Stomach (tissue), 9 donors: ENCODE results near the gene NCMAP. TPM values are rescaled to one million over a fixed set of nuclear protein-coding genes. Genes with fewer than 3 reads are reported as not detected.
"Not testable (repeated sequence)": the region's sequence is repeated elsewhere in the genome, so short reads cannot be mapped to it uniquely, and the experiment has no call there.

Experiments used
- DNase-seq, 2 donors: peaks; one replicate each; pipeline versions ENCODE4 v3.0.0 to v3.0.0-alpha.2; 2013 to 2019
- H3K27ac ChIP-seq, 5 donors: fragments of 200-600 bp in 4 of 5; sonication (generic) in 4 of 5; one replicate each; pipeline ENCODE4 v1.5.1; 2013 to 2019; ENCODE audit warnings: mild to moderate bottlenecking in 1 of 5, moderate library complexity in 1 of 5
- H3K27me3 ChIP-seq, 3 donors: fragments of 200-600 bp; sonication (generic); one replicate each; pipeline ENCODE4 v1.5.1; 2017 to 2019; ENCODE audit warnings: mixed run types in 1 of 3
- H3K36me3 ChIP-seq, 4 donors: fragments of 200-600 bp; sonication (generic); 1 replicate in 3 of 4; 2 replicates in 1 of 4; pipeline ENCODE4 v1.5.1; 2016 to 2019
- H3K4me1 ChIP-seq, 4 donors: fragments of 200-600 bp; sonication (generic); one replicate each; pipeline ENCODE4 v1.5.1; 2016 to 2019
- H3K4me3 ChIP-seq, 4 donors: fragments of 200-600 bp; sonication (generic) in 3 of 4; one replicate each; pipeline ENCODE4 v1.5.1; 2016 to 2019; ENCODE audit warnings: mild to moderate bottlenecking in 1 of 4
- H3K9me3 ChIP-seq, 4 donors: fragments of 200-600 bp; sonication (generic); one replicate each; pipeline ENCODE4 v1.5.1; 2016 to 2019
- CTCF ChIP-seq, 7 experiments: fragments of 450-650 bp in 4 of 7; fragments of 200-600 bp in 3 of 7; sonication (generic) in 3 of 7; IDR thresholded peaks; one replicate each; pipeline ENCODE4 v1.5.1; 2016 to 2019; ENCODE audit warnings: antibody characterized with exemption in 7 of 7, control low read depth in 2 of 7, mild to moderate bottlenecking in 1 of 7
- EP300 ChIP-seq: sonication (generic); formaldehyde crosslinking; IDR thresholded peaks from one replicate; pipeline ENCODE4 v1.6.1; 2017; ENCODE audit warnings: antibody characterized with exemption
- POLR2A ChIP-seq, 4 donors: fragments of 450-650 bp; IDR thresholded peaks; one replicate each; pipeline ENCODE4 v1.6.1; 2016; ENCODE audit warnings: antibody characterized with exemption in 4 of 4, control low read depth in 2 of 4, mild to moderate bottlenecking in 1 of 4, moderate library complexity in 1 of 4
- POLR2AphosphoS5 ChIP-seq, 3 donors: sonication (generic); formaldehyde crosslinking; IDR thresholded peaks; one replicate each; pipeline ENCODE4 v1.6.1; 2016; ENCODE audit warnings: antibody characterized with exemption in 3 of 3
- WGBS, 5 donors: extraction: QIAGEN DNeasy Blood & Tissue Kit in 3 of 5; methylation state at CpG; one replicate each; pipeline versions ENCODE4 v1.1.5 to v1.1.7; 2013 to 2018; 5-methylcytosine and 5-hydroxymethylcytosine counted together
- intact Hi-C: fragments of 100-400 bp; cut with DNase I; formaldehyde crosslinking; loops from one replicate; pipeline ENCODE4 v1.15.1; 2023; ENCODE audit warnings: low total_unique reads
- polyA plus RNA-seq, 3 donors: library from polyadenylated mRNA; stranded (reverse); fragments of 200-250 nt; gene quantifications; one replicate each; pipeline ENCODE4 v1.2.3, GENCODE V29; 2013
- total RNA-seq, 5 donors: library from RNA; depleted of rRNA; stranded (reverse); fragments of >200 nt; gene quantifications; one replicate each; pipeline versions ENCODE4 v1.1.0 to v1.2.3, GENCODE V29; 2014 to 2016
- donor health status: healthy with polysubstance abuse.
- donor health status: Bipolar disorder and iron deficiency.
- donor health status: healthy.

Gene NCMAP
- total and polyA plus RNA-seq, 8 donors: 0.29 to 9.3 (median 4.1) TPM

GRCh38 chr1:24528744-24529143, 27.1 kb upstream of the NCMAP start:
- H3K36me3 ChIP-seq: peaks cover 0 to 34% (median 20%) of the 10 kb centered on the region in 4 donors
- intact Hi-C loops: no loop called here
- H3K4me3 ChIP-seq: no peak overlapping the region
- DNase-seq: no peak
- TF ChIP-seq POLR2AphosphoS5 (IDR thresholded peaks at IDR 0.05) (no peak), POLR2A (IDR thresholded peaks at IDR 0.05) (no peak), EP300 (no peak), CTCF (IDR thresholded peaks at IDR 0.05) (no peak)
- no peak overlapping the region for H3K27ac ChIP-seq
- no peaks in the 10 kb centered on the region for H3K4me1 ChIP-seq
- H3K27me3 ChIP-seq: no peaks in the 10 kb centered on the region
- 94 to 98% (median 96%) methylated on average over 2 of the region's 2 CpGs for WGBS, 5 donors
- no peaks in the 10 kb centered on the region for H3K9me3 ChIP-seq

GRCh38 chr1:24529292-24529691, 26.6 kb upstream of the NCMAP start:
- DNase-seq, intact Hi-C loops: not testable (repeated sequence)
- 87 to 97% (median 94%) methylated on average over 6 to 7 of the region's 7 CpGs for WGBS, 5 donors

GRCh38 chr1:24535021-24535424, 20.9 kb upstream of the NCMAP start:
- H3K4me1 ChIP-seq: peaks cover 0 to 16% (median 0%) of the 10 kb centered on the region in 4 donors
- no peaks in the 10 kb centered on the region for H3K9me3 ChIP-seq
- DNase-seq: peak; percentile 31 to 53
- intact Hi-C loops: no loop called here
- 75 to 85% (median 78%) methylated on average over 20 to 21 of the region's 21 CpGs for WGBS, 5 donors
- peak overlapping the region in 2 of 4 donors; percentile 13 to 16 for H3K4me3 ChIP-seq
- no peaks in the 10 kb centered on the region for H3K27me3 ChIP-seq
- TF ChIP-seq POLR2AphosphoS5 (IDR thresholded peaks at IDR 0.05): no peak
- no peak for TF ChIP-seq EP300
- peaks cover 0 to 50% (median 47%) of the 10 kb centered on the region in 4 donors for H3K36me3 ChIP-seq
- H3K27ac ChIP-seq: peak overlapping the region in 4 of 5 donors; percentile 8 to 65 (median 54)

More at GRCh38 chr1:24529292-24529691, 26.6 kb upstream of the NCMAP start:
- not testable (repeated sequence) for H3K27ac ChIP-seq, H3K4me1 ChIP-seq, H3K4me3 ChIP-seq, H3K27me3 ChIP-seq, H3K9me3 ChIP-seq
- H3K36me3 ChIP-seq: peaks cover 0 to 40% (median 24%) of the 10 kb centered on the region in 4 donors

- Histone ChIP-seq H3K36me3 (peaks cover 0 to 49% (median 47%) of the 10 kb centered on the region in 4 donors), H3K27ac (peak overlapping the region in 4 of 5 donors; percentile 8 to 65 (median 54)), H3K4me1 (peaks cover 0 to 23% (median 3%) of the 10 kb centered on the region in 4 donors), H3K9me3 (no peaks in the 10 kb centered on the region), H3K4me3 (no peak overlapping the region), H3K27me3 (no peaks in the 10 kb centered on the region)
- TF ChIP-seq CTCF (IDR thresholded peaks at IDR 0.05): no peak
- TF ChIP-seq POLR2AphosphoS5 (IDR thresholded peaks at IDR 0.05): no peak
- TF ChIP-seq EP300: no peak
- no peak for TF ChIP-seq POLR2A (IDR thresholded peaks at IDR 0.05)
- no peak for DNase-seq
- 86 to 92% (median 88%) methylated on average over 8 of the region's 8 CpGs for WGBS, 5 donors
- intact Hi-C loops: no loop called here
Measured at GRCh38 chr1:24535778-24536177, 20.1 kb upstream of the NCMAP start.

GRCh38 chr1:24536391-24536840, 19.5 kb upstream of the NCMAP start:
- H3K36me3 ChIP-seq: peaks cover 0 to 43% (median 43%) of the 10 kb centered on the region in 4 donors
- no peaks in the 10 kb centered on the region for H3K9me3 ChIP-seq
- no peaks in the 10 kb centered on the region for H3K27me3 ChIP-seq
- WGBS, 5 donors: 38 to 65% (median 52%) methylated on average over 7 of the region's 7 CpGs
- H3K4me1 ChIP-seq: peaks cover 1 to 30% (median 7%) of the 10 kb centered on the region in 4 donors
- DNase-seq: peak; percentile 51 to 71
- H3K4me3 ChIP-seq: no peak overlapping the region
- peak overlapping the region in 4 of 5 donors; percentile 8 to 65 (median 54) for H3K27ac ChIP-seq
- intact Hi-C loops: no loop called here
- peak in 2 of 3 donors; percentile 31 to 56 for TF ChIP-seq POLR2AphosphoS5 (IDR thresholded peaks at IDR 0.05)
- no peak for TF ChIP-seq CTCF (IDR thresholded peaks at IDR 0.05)
